GM19452 (cell line): ENCODE data around the gene MAFB.

Experiments used
- ATAC-seq: cut with Tn5 transposase; IDR thresholded peaks from one replicate; pipeline ENCODE4 v1.9.1; 2021; ENCODE audit not compliant: unreplicated experiment

Gene MAFB

GRCh38 chr20:40663304-40663790, 25.7 kb downstream of the MAFB start:
- no peak for ATAC-seq

- ATAC-seq = no peak
These were observed 29.5 kb downstream of the MAFB start for GRCh38 chr20:40659567-40659966.

- no peak for ATAC-seq
These were observed 30.5 kb downstream of the MAFB start for GRCh38 chr20:40658509-40658908.

- ATAC-seq = no peak
These were observed 31.5 kb downstream of the MAFB start for GRCh38 chr20:40657526-40657925.

- no peak for ATAC-seq
These were observed 33.6 kb downstream of the MAFB start for GRCh38 chr20:40655451-40655850.

- no peak for ATAC-seq
These were observed 34.2 kb downstream of the MAFB start for GRCh38 chr20:40654876-40655275.

GRCh38 chr20:40652441-40652987, 36.5 kb downstream of the MAFB start:
- no peak for ATAC-seq

- no peak for ATAC-seq
These were observed 37.9 kb downstream of the MAFB start for GRCh38 chr20:40651151-40651550.

GRCh38 chr20:40650707-40651106, 38.3 kb downstream of the MAFB start:
- no peak for ATAC-seq

- ATAC-seq = no peak
These were observed 40.6 kb downstream of the MAFB start for GRCh38 chr20:40648210-40649072.

GRCh38 chr20:40646813-40647212, 42.2 kb downstream of the MAFB start:
- ATAC-seq = no peak

- ATAC-seq = no peak
These were observed 42.7 kb downstream of the MAFB start for GRCh38 chr20:40646361-40646760.

- no peak for ATAC-seq
These were observed 44.2 kb downstream of the MAFB start for GRCh38 chr20:40644863-40645262.

GRCh38 chr20:40643891-40644290, 45.1 kb downstream of the MAFB start:
- no peak for ATAC-seq

GRCh38 chr20:40641809-40642208, 47.2 kb downstream of the MAFB start:
- no peak for ATAC-seq

- ATAC-seq = no peak
These were observed 47.8 kb downstream of the MAFB start for GRCh38 chr20:40641202-40641601.

- ATAC-seq = no peak
These were observed 48.4 kb downstream of the MAFB start for GRCh38 chr20:40640667-40641066.

GRCh38 chr20:40639676-40640355, 49.2 kb downstream of the MAFB start:
- no peak for ATAC-seq

- no peak for ATAC-seq
These were observed 49.9 kb downstream of the MAFB start for GRCh38 chr20:40639132-40639531.

GRCh38 chr20:40638414-40638813, 50.6 kb downstream of the MAFB start:
- no peak for ATAC-seq

- no peak for ATAC-seq
These were observed 51.9 kb downstream of the MAFB start for GRCh38 chr20:40637176-40637575.

GRCh38 chr20:40636486-40636885, 52.5 kb downstream of the MAFB start:
- ATAC-seq = no peak
